Stimulated activated CD8-positive, alpha-beta memory T cell treated with anti-CD3 and anti-CD28 coated beads, Interleukin-12 subunit alpha, Interleukin-12 subunit beta, amount 100 ng/mL, for 24 hours (primary cell): ENCODE results near the gene NGDN.

Source experiments
- DNase-seq: peaks from one replicate; pipeline ENCODE4 v3.0.0-alpha.2; 2020; ENCODE audit errors: extremely low read depth

Gene NGDN

GRCh38 chr14:23469906-23470403 is 452 bp downstream of the NGDN start:
- DNase-seq: no peak

- no peak for DNase-seq
Measured at GRCh38 chr14:23470947-23471346, 1.4 kb downstream of the NGDN start.

- DNase-seq: no peak
Measured at GRCh38 chr14:23478109-23478759, 8.7 kb downstream of the NGDN start.

- no peak for DNase-seq
Measured at GRCh38 chr14:23481362-23481970, 12.0 kb downstream of the NGDN start.

- no peak for DNase-seq
Measured at GRCh38 chr14:23481979-23482822, 12.7 kb downstream of the NGDN start.

- DNase-seq: no peak
Measured at GRCh38 chr14:23482823-23483148, 13.3 kb downstream of the NGDN start.

- DNase-seq: no peak
Measured at GRCh38 chr14:23483236-23483854, 13.8 kb downstream of the NGDN start.

- no peak for DNase-seq
Measured at GRCh38 chr14:23485326-23485725, 15.8 kb downstream of the NGDN start.

- DNase-seq: no peak
Measured at GRCh38 chr14:23486036-23486435, 16.5 kb downstream of the NGDN start.

GRCh38 chr14:23487216-23487615 is 17.7 kb downstream of the NGDN start:
- DNase-seq: no peak

- DNase-seq: no peak
Measured at GRCh38 chr14:23492618-23493272, 23.2 kb downstream of the NGDN start.

GRCh38 chr14:23494223-23494622 is 24.7 kb downstream of the NGDN start:
- no peak for DNase-seq

- DNase-seq: no peak
Measured at GRCh38 chr14:23512156-23512555, 42.7 kb downstream of the NGDN start.

- no peak for DNase-seq
Measured at GRCh38 chr14:23513005-23513817, 43.7 kb downstream of the NGDN start.

GRCh38 chr14:23513818-23514643 is 44.5 kb downstream of the NGDN start:
- no peak for DNase-seq

GRCh38 chr14:23514644-23514957 is 45.1 kb downstream of the NGDN start:
- DNase-seq: no peak

GRCh38 chr14:23517650-23518326 is 48.3 kb downstream of the NGDN start:
- no peak for DNase-seq

- DNase-seq: no peak
Measured at GRCh38 chr14:23518709-23519108, 49.2 kb downstream of the NGDN start.

- DNase-seq: no peak
Measured at GRCh38 chr14:23520899-23521533, 51.5 kb downstream of the NGDN start.
